ENCODE measurements around the gene UTP25. TPM values are rescaled to one million over a fixed set of nuclear protein-coding genes. Genes with fewer than 3 reads are reported as not detected.
A peak's percentile ranks its signal among the peaks of the same experiment; 100 is the strongest.

UTP25 gene
- total and polyA plus RNA-seq, 11 donors: 0.76 to 5.5 (median 3.5) TPM

DNA sequence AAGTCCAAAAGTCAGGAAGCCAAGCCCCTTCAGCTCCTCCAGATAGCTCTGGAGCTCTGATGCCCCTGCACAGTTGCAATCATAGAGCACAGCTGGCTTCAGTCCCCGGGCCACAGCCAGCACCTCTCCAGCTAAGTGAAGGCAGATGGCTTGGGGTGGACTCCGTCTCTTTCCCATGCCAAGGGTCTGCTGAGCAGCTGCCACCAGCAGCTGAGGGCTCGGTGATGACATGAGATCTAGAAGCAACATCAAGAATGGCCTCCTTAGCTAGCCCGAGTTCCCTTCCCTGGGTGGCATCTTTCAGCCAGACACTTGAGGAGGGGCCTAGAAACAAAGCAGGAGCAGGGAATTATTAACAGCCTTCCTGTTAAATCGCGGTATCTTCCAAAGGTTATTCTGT, 44.4 kb upstream of the UTP25 start:
- ATAC-seq (no peak), DNase-seq (no peak)
- H3K4me3 ChIP-seq: peak overlapping the region in 9 of 12 donors; percentile 57 to 76 (median 68)
- no peak overlapping the region for H3K27ac ChIP-seq
- intact Hi-C loops (cut with DNase I): loop anchor here in 1 of 10 donors (5.0 kb wide), 1 partner anchor 39 kb away; no protein-coding TSS in a partner anchor
- peaks cover 4 to 44% (median 20%) of the 10 kb centered on the region in 12 donors for H3K4me1 ChIP-seq
- no peaks in the 10 kb centered on the region for H3K9me3 ChIP-seq
- H3K36me3 ChIP-seq: peaks cover 0 to 41% (median 0%) of the 10 kb centered on the region in 9 donors
- TF ChIP-seq POLR2A (IDR thresholded peaks at IDR 0.05): no peak
- TF ChIP-seq, protein P1, sequence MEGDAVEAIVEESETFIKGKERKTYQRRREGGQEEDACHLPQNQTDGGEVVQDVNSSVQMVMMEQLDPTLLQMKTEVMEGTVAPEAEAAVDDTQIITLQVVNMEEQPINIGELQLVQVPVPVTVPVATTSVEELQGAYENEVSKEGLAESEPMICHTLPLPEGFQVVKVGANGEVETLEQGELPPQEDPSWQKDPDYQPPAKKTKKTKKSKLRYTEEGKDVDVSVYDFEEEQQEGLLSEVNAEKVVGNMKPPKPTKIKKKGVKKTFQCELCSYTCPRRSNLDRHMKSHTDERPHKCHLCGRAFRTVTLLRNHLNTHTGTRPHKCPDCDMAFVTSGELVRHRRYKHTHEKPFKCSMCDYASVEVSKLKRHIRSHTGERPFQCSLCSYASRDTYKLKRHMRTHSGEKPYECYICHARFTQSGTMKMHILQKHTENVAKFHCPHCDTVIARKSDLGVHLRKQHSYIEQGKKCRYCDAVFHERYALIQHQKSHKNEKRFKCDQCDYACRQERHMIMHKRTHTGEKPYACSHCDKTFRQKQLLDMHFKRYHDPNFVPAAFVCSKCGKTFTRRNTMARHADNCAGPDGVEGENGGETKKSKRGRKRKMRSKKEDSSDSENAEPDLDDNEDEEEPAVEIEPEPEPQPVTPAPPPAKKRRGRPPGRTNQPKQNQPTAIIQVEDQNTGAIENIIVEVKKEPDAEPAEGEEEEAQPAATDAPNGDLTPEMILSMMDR (IDR thresholded peaks at IDR 0.05): no peak
- 45 to 65% (median 52%) methylated on average over 5 to 6 of the region's 6 CpGs for WGBS, 4 donors
- H3K27me3 ChIP-seq: no peaks in the 10 kb centered on the region

- ATAC-seq: peak; percentile 93 to 99 (median 98)
- peak; percentile 99 to 100 (median 99) for DNase-seq
- intact Hi-C loops (cut with DNase I): loop anchor here in 5 of 10 donors (1.0 to 5.0 kb wide), 7 partner anchors 15 to 43 kb away; partner anchors contain the start of gene UTP25 (in 3 of the 5)
- peak in 1 of 2 donors; percentile 83 for TF ChIP-seq POLR2A (IDR thresholded peaks at IDR 0.05)
- TF ChIP-seq, protein P1 (IDR thresholded peaks at IDR 0.05): peak in 2 of 12 donors; percentile 7 to 23
- Histone ChIP-seq H3K4me3 (peak within 1 kb of the TSS; percentile 42 to 76 (median 64)), H3K27ac (peak within 1 kb of the TSS; percentile 70 to 94 (median 86)), H3K9me3 (no peaks in the 10 kb centered on the region), H3K27me3 (no peaks in the 10 kb centered on the region), H3K36me3 (peaks cover 0 to 29% (median 2%) of the 10 kb centered on the region in 9 donors), H3K4me1 (peaks cover 4 to 45% (median 20%) of the 10 kb centered on the region in 12 donors)
- WGBS, 4 donors: 4 to 8% (median 5%) methylated on average over 31 to 48 of the region's 48 CpGs
Observed at GRCh38 chr1:209784265-209785169, 43.3 kb upstream of the UTP25 start, which contains the start of gene C1orf74. Gene C1orf74 (minus strand): TSS chr1:209784559. CDS start chr1:209783634, 925 bp downstream.

- H3K36me3 ChIP-seq: peaks cover 0 to 23% (median 3%) of the 10 kb centered on the region in 9 donors
- TF ChIP-seq, protein P1 (IDR thresholded peaks at IDR 0.05): no peak
- TF ChIP-seq POLR2A (IDR thresholded peaks at IDR 0.05): no peak
- 90 to 94% (median 94%) methylated on average over 4 of the region's 4 CpGs for WGBS, 4 donors
- ATAC-seq (no peak), DNase-seq (no peak)
- H3K9me3 ChIP-seq: no peaks in the 10 kb centered on the region
- no peak overlapping the region for H3K4me3 ChIP-seq
- no peaks in the 10 kb centered on the region for H3K27me3 ChIP-seq
- H3K27ac ChIP-seq: peak overlapping the region in 11 of 12 donors; percentile 35 to 94 (median 86)
- intact Hi-C loops (cut with DNase I): loop anchor here in 3 of 10 donors (2.0 to 5.0 kb wide), 3 partner anchors 37 to 42 kb away; partner anchors contain the start of gene UTP25 (in 2 of the 3)
- peaks cover 4 to 49% (median 20%) of the 10 kb centered on the region in 12 donors for H3K4me1 ChIP-seq
Observed at GRCh38 chr1:209785592-209785991, 42.2 kb upstream of the UTP25 start.

DNA sequence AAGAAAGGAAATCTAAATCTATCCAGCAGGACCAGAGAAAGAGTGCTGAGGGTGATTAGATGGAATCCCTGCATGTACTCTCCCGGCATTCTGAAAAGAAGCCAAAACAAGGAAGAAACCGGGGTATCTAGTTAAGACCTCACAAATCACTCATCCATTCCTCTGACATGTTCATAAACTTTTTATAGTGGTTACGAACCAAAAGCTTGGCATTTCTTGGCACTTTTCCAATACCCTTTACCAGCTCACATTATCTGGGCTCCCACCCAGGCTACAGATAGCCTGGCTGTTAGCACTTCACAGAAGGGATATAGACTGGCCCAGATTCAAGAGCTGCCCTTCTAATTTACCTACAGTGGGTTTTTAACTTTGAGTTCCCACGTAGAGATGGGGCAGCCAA, 41.6 kb upstream of the UTP25 start:
- H3K27me3 ChIP-seq: no peaks in the 10 kb centered on the region
- H3K4me3 ChIP-seq: no peak overlapping the region
- H3K36me3 ChIP-seq: peaks cover 0 to 27% (median 3%) of the 10 kb centered on the region in 9 donors
- TF ChIP-seq, protein P1 (IDR thresholded peaks at IDR 0.05): no peak
- no peak for TF ChIP-seq POLR2A (IDR thresholded peaks at IDR 0.05)
- no peak for ATAC-seq
- DNase-seq: no peak
- peak overlapping the region in 11 of 12 donors; percentile 18 to 90 (median 82) for H3K27ac ChIP-seq
- intact Hi-C loops (cut with DNase I): loop anchor here in 1 of 10 donors (5.0 kb wide), 1 partner anchor 41 kb away; the partner anchor contains the start of gene UTP25
- H3K9me3 ChIP-seq: no peaks in the 10 kb centered on the region
- WGBS, 4 donors: 37 to 61% (median 55%) methylated on average over 4 of the region's 4 CpGs
- peaks cover 4 to 49% (median 20%) of the 10 kb centered on the region in 12 donors for H3K4me1 ChIP-seq
